Progenitor cell of endocrine pancreas (in vitro differentiated cells): Measurements from ENCODE around the gene NRDC. TPM values are rescaled to one million over a fixed set of nuclear protein-coding genes. Genes with fewer than 3 reads are reported as not detected.
A peak's percentile ranks its signal among the peaks of the same experiment; 100 is the strongest.
"Not testable (repeated sequence)": the region's sequence is repeated elsewhere in the genome, so short reads cannot be mapped to it uniquely, and the experiment has no call there.

Experiments
- DNase-seq: peaks from one replicate; pipeline ENCODE4 v3.0.0; 2021; ENCODE audit warnings: low spot score; ENCODE audit not compliant: unreplicated experiment
- H3K27ac Mint-ChIP-seq: 2 replicates; pipeline ENCODE4 v1.8.0; 2021; ENCODE audit warnings: mild to moderate bottlenecking, moderate library complexity, mixed read lengths
- H3K27me3 Mint-ChIP-seq: 2 replicates; pipeline ENCODE4 v1.8.0; 2021; ENCODE audit warnings: mixed read lengths
- H3K36me3 Mint-ChIP-seq: 2 replicates; pipeline ENCODE4 v1.8.0; 2022; ENCODE audit warnings: mixed read lengths; ENCODE audit not compliant: insufficient read depth
- H3K4me1 Mint-ChIP-seq: 2 replicates; pipeline ENCODE4 v1.8.0; 2021; ENCODE audit warnings: low read depth, mixed read lengths
- H3K4me3 Mint-ChIP-seq: 2 replicates; pipeline ENCODE4 v1.8.0; 2021; ENCODE audit warnings: low read depth, mild to moderate bottlenecking, moderate library complexity, mixed read lengths
- H3K9me3 Mint-ChIP-seq: 2 replicates; pipeline ENCODE4 v1.8.0; 2021; ENCODE audit warnings: low read depth, mixed read lengths
- CTCF ChIP-seq: fragments of 200-600 bp; sonication (generic); IDR thresholded peaks from one replicate; pipeline ENCODE4 v1.5.0; 2021; ENCODE audit warnings: antibody characterized with exemption, mild to moderate bottlenecking; ENCODE audit not compliant: unreplicated experiment
- total RNA-seq: library from RNA; stranded (reverse); gene quantifications from 2 replicates; pipeline ENCODE4 v1.2.1, GENCODE V29; 2021

The NRDC gene
- total RNA-seq, 1 donor from 2014 or later: 200 TPM

DNA sequence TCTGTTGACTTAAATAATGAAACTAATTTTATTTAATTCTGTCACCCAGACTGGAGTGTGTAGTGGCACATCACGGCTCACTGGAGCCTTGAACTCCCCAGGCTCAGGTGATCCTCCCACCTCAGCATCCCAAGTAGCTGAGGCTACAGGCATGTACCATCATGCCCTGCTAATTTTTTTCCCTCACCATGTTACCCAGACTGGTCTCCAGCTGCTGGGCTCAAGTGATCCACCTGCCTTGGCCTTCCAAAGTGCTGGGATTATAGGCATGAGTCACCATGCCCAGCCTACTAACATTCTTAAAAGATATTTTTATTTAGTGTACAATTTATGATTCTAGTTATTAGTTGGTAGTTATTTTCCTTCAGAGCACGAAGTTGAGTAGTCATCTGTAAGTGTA is 49.5 kb downstream of the NRDC start:
- Mint-ChIP-seq H3K4me1 (peaks cover 2% of the 10 kb centered on the region), H3K27me3 (no peaks in the 10 kb centered on the region), H3K36me3 (peaks cover 28% of the 10 kb centered on the region), H3K4me3 (no peak overlapping the region), H3K9me3 (no peaks in the 10 kb centered on the region), H3K27ac (no peak overlapping the region)
- no peak for DNase-seq
- TF ChIP-seq CTCF: no peak

DNA sequence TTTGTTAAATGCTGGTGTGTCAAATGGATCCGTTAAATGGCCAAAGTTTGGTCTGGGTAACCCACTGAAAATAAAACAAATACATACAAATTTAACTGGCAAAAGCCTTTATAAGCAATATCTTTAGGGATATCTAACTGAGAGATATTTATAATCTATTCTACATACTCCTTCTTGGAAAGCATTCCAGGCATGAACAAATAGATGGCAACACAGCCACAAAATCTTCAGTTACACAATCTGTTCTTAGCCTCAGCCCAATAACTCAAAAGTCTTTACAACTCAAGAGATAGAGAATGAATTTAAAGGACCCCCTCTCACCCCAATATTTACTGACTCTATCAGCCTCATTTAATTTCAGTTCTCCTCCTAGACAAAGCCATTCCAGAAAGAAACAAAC is 58.7 kb downstream of the NRDC start:
- Mint-ChIP-seq H3K27ac (peak overlapping the region; percentile 88), H3K9me3 (no peaks in the 10 kb centered on the region), H3K36me3 (peaks cover 19% of the 10 kb centered on the region), H3K4me3 (peak overlapping the region; percentile 20), H3K4me1 (peaks cover 44% of the 10 kb centered on the region), H3K27me3 (no peaks in the 10 kb centered on the region)
- no peak for TF ChIP-seq CTCF
- DNase-seq: no peak

DNA sequence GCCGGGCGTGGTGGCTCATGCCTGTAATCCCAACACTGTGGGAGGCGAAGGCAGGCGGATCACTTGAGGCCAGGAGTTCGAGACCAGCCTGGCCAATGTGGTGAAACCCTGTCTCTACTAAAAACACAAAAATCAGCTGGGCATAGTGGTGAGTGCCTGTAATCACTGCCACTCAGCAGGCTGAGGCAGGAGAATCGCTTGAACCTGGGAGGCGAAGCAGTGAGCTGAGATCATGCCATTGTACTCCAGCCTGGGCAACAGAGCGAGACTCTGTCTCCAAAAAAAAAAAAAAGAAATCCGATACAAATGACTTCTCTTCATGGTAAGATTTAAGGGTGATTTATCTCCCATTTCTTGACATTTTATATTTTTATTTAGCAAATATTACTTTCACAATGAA is 59.5 kb downstream of the NRDC start:
- DNase-seq, H3K9me3 Mint-ChIP-seq, H3K27me3 Mint-ChIP-seq: not testable (repeated sequence)
- Mint-ChIP-seq H3K4me3 (peak overlapping the region; percentile 8), H3K27ac (peak overlapping the region; percentile 88), H3K4me1 (peaks cover 44% of the 10 kb centered on the region), H3K36me3 (peaks cover 20% of the 10 kb centered on the region)

DNA sequence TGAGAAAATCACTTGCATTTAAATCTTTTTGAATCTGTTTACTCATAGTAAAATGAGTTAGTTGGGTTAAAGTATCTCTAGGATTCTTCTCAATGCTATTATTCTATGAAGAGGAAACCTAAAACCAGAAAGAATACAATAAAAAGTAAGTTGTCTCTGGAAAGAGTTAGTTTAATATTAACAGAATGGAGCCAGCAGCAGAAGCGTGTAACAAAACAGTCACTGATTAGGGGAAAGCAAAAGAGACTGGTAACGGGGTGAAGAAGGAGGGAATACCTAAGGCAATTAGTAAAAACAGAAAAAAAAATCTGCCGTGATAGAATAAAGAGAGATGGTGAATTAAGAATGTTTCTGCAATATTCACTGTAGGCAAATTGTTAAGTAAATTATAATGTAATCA is 60.0 kb downstream of the NRDC start:
- H3K9me3 Mint-ChIP-seq: no peaks in the 10 kb centered on the region
- peaks cover 24% of the 10 kb centered on the region for H3K36me3 Mint-ChIP-seq
- peak overlapping the region; percentile 1 for H3K4me3 Mint-ChIP-seq
- no peaks in the 10 kb centered on the region for H3K27me3 Mint-ChIP-seq
- H3K4me1 Mint-ChIP-seq: peaks cover 44% of the 10 kb centered on the region
- peak overlapping the region; percentile 58 for H3K27ac Mint-ChIP-seq
- DNase-seq: no peak
- no peak for TF ChIP-seq CTCF

DNA sequence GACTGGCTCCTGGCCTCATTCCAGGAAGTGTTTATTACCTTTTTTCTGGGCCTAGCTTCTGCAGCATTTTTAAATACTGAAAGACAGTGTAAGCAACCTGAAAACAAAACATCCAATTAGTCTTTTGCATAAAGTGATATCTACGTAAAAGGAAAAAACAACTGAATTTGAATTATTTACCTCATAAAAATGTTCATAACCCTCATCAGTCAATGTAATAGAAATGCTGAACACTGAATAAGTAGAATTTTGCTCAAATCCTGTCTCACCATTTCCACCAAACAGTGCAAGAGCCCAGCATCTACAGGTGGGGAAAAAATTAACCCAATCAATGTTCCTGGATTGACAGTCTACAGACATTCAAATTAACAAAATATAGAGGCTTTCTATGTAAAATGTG is 64.0 kb downstream of the NRDC start:
- Mint-ChIP-seq H3K9me3 (no peaks in the 10 kb centered on the region), H3K4me3 (no peak overlapping the region), H3K36me3 (peaks cover 21% of the 10 kb centered on the region), H3K4me1 (peaks cover 24% of the 10 kb centered on the region), H3K27ac (no peak overlapping the region), H3K27me3 (no peaks in the 10 kb centered on the region)
- DNase-seq: no peak
- no peak for TF ChIP-seq CTCF

GRCh38 chr1:51799372-51799771 is 79.2 kb downstream of the NRDC start:
- Mint-ChIP-seq H3K36me3 (peaks cover 31% of the 10 kb centered on the region), H3K4me3 (no peak overlapping the region), H3K27me3 (no peaks in the 10 kb centered on the region), H3K9me3 (peaks cover 3% of the 10 kb centered on the region), H3K4me1 (peaks cover 16% of the 10 kb centered on the region), H3K27ac (no peak overlapping the region)
- no peak for DNase-seq
- TF ChIP-seq CTCF: no peak
